SW 1271 (cell line): ENCODE measurements around the gene ACOT2.

Source experiments
- DNase-seq, 2 experiments: peaks; one replicate each; lab custom pipeline; 2025; lab: John Stamatoyannopoulos, UW

ACOT2 gene

GRCh38 chr14:73613419-73613963, 44.5 kb downstream of the ACOT2 start:
- no peak for DNase-seq

GRCh38 chr14:73616831-73617230, 47.8 kb downstream of the ACOT2 start:
- no peak for DNase-seq

GRCh38 chr14:73619524-73619923, 50.5 kb downstream of the ACOT2 start:
- no peak for DNase-seq

GRCh38 chr14:73620268-73620667, 51.3 kb downstream of the ACOT2 start:
- DNase-seq, result no peak

- DNase-seq, result no peak
Measured at GRCh38 chr14:73623504-73624054, 54.6 kb downstream of the ACOT2 start.
